OCI-LY7 (cell line): ENCODE data around the gene PPM1A. TPM values are rescaled to one million over a fixed set of nuclear protein-coding genes. Genes with fewer than 3 reads are reported as not detected.

Experiments
- BruUV-seq: library from RNA; stranded (reverse); fragments of 400-500 nt; replicated peaks from 2 replicates; lab custom pipeline; 2021; lab: Mats Ljungman, UMichigan
- CTCF ChIA-PET: fragments of 300-600 bp; sonication (Branson Sonifier 250); formaldehyde crosslinking; loops from one replicate; lab custom pipeline; 2022; ENCODE audit warnings: antibody characterized with exemption; ENCODE audit not compliant: unreplicated experiment; lab: Charles Lee
- POLR2A ChIA-PET: fragments of 300-600 bp; sonication (Branson Sonifier 250); formaldehyde crosslinking; loops from one replicate; lab custom pipeline; 2022; ENCODE audit warnings: antibody characterized with exemption; lab: Charles Lee
- DNase-seq: peaks from one replicate; pipeline ENCODE4 v3.0.0-alpha.2; 2015; ENCODE audit warnings: low spot score
- H2AFZ ChIP-seq: fragments of 200-600 bp; sonication (generic), shearing (Covaris generic); 2 replicates; pipeline ENCODE4 v1.6.1; 2014; ENCODE audit warnings: mild to moderate bottlenecking, antibody characterized with exemption, low read length, moderate library complexity
- H3K27ac ChIP-seq: fragments of 200-600 bp; sonication (generic); 2 replicates; pipeline ENCODE4 v1.5.1; 2014; ENCODE audit warnings: mixed run types, low read depth, mild to moderate bottlenecking, moderate library complexity, low read length, inconsistent platforms; ENCODE audit not compliant: poor library complexity, severe bottlenecking
- H3K36me3 ChIP-seq: fragments of 200-600 bp; sonication (generic); 2 replicates; pipeline ENCODE4 v1.6.1; 2014; ENCODE audit warnings: mild to moderate bottlenecking, antibody characterized with exemption, low read length, moderate library complexity, mixed read lengths; ENCODE audit not compliant: insufficient read depth
- H3K4me1 ChIP-seq: fragments of 200-600 bp; sonication (generic); 2 replicates; pipeline ENCODE4 v1.5.1; 2014; ENCODE audit warnings: mild to moderate bottlenecking, low read length; ENCODE audit not compliant: insufficient read depth, poor library complexity, severe bottlenecking
- H3K4me2 ChIP-seq: fragments of 200-600 bp; sonication (generic); 2 replicates; pipeline ENCODE4 v1.6.1; 2014; ENCODE audit warnings: mild to moderate bottlenecking, low read length
- H3K4me3 ChIP-seq: fragments of 200-600 bp; sonication (generic); 2 replicates; pipeline ENCODE4 v1.5.1; 2014; ENCODE audit warnings: mild to moderate bottlenecking, low read depth, low read length; ENCODE audit not compliant: poor library complexity, severe bottlenecking
- H3K79me2 ChIP-seq: fragments of 200-600 bp; sonication (generic); 2 replicates; pipeline ENCODE4 v1.6.1; 2016; ENCODE audit warnings: low read depth, mild to moderate bottlenecking, low read length, moderate library complexity, mixed read lengths; ENCODE audit not compliant: insufficient read depth
- H3K9me2 ChIP-seq: fragments of 200-600 bp; sonication (generic); 2 replicates; pipeline ENCODE4 v1.6.1; 2016; ENCODE audit warnings: mild to moderate bottlenecking, low read length, mixed read lengths; ENCODE audit not compliant: insufficient read depth
- H3K9me3 ChIP-seq: fragments of 200-600 bp; sonication (generic); 2 replicates; pipeline ENCODE4 v1.6.1; 2014; ENCODE audit warnings: mild to moderate bottlenecking, mixed run types, low read length, mixed read lengths
- H4K20me1 ChIP-seq: fragments of 200-600 bp; sonication (generic); 2 replicates; pipeline ENCODE4 v1.6.1; 2014; ENCODE audit warnings: mild to moderate bottlenecking, antibody characterized with exemption, low read length, moderate library complexity, mixed read lengths; ENCODE audit not compliant: insufficient read depth
- EZH2phosphoT487 ChIP-seq: fragments of 200-600 bp; sonication (generic); IDR thresholded peaks from 2 replicates; pipeline ENCODE4 v1.6.1; 2018; ENCODE audit warnings: low read depth, borderline replicate concordance, mild to moderate bottlenecking, mixed run types, antibody characterized with exemption, low read length, moderate library complexity, mixed read lengths
- intact Hi-C: fragments of 100-400 bp; cut with micrococcal nuclease; formaldehyde crosslinking; loops from one replicate; pipeline ENCODE4 v1.10.0; 2022; ENCODE audit not compliant: unreplicated experiment
- total RNA-seq, 2 experiments: library from RNA; depleted of rRNA in 1 of 2; stranded (reverse); fragments of >200 nt in 1 of 2; shearing (Covaris generic) in 1 of 2; gene quantifications; 2 replicates each; pipeline ENCODE4 v1.2.3, GENCODE V29; 2014 to 2022
- TF ChIP-seq, protein P1 (sequence below): fragments of 200-600 bp; sonication (generic); conservative IDR thresholded peaks from 2 replicates; pipeline ENCODE4 v1.5.1; 2014; ENCODE audit warnings: mild to moderate bottlenecking, antibody characterized with exemption, low read length, moderate library complexity, mixed read lengths

PPM1A gene
- total RNA-seq, 2 experiments from 2014 or later = 25.4 to 75.1 TPM

DNA sequence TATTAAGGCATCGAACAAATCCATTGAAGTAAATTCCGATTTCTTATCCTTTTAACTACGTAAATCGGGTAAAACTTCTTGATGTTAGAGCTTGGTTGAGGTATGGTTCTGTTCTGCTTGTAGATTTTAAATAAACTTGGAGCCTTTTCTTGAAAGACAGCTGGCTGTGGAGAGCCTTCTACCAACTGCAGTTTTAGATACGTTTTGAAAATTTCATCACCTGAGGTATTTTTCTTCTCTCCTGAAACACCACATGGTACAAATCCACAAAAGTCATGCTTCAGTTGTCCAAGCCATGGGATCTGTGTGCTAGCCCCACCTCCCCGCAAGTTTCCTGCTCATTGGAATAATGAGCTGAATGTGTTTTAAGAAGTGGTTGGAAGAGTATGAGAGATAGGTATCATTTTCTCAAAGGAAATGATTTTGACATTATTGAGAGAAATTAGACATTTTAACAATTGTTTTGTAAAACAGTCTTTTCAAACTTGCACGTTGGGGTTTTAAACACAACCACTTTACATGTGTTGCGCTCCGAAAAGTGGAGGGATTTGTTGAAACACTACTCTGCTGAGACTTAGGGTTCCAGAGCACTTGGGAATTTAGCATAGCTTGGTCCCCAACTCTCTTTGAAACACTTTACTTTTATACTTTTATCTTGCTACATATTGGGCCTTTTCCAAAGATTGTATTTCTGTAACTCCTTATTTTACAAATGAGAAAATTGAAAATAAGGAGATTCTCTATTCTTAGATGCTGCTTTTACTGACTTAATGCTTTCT lies 1.4 kb downstream of the PPM1A start:
- H2AFZ ChIP-seq = peak overlapping the region; percentile 0; the same call in 1 of the 2 replicates
- 0 out of 2 replicates have a peak, but pooled peaks cover 7% of the 10 kb centered on the region for H3K9me3 ChIP-seq
- H3K4me3 ChIP-seq = peak overlapping the region; percentile 87
- ChIA-PET CTCF (interaction anchor here (0.7 to 0.9 kb wide), 2 partner anchors 46 to 81 kb away, joined by 3 to 4 read pairs; no protein-coding TSS in a partner anchor), POLR2A (interaction anchor here (0.6 to 8.9 kb wide), 13 partner anchors 10 to 940 kb away, joined by 3 to 115 read pairs (median 5); partner anchors contain the start of gene DHRS7)
- peak; percentile 25 for DNase-seq
- peaks cover 57% of the 10 kb centered on the region for H3K4me1 ChIP-seq
- peak overlapping the region; percentile 92 for H3K4me2 ChIP-seq
- H3K79me2 ChIP-seq = peaks cover 57% of the 10 kb centered on the region
- peaks cover 30% of the 10 kb centered on the region; the same call in 1 of the 2 replicates for H4K20me1 ChIP-seq
- intact Hi-C loops = loop anchor here (5.0 kb wide), 1 partner anchor 312 kb away; no protein-coding TSS in a partner anchor
- no peak for TF ChIP-seq EZH2phosphoT487
- TF ChIP-seq, protein P1, sequence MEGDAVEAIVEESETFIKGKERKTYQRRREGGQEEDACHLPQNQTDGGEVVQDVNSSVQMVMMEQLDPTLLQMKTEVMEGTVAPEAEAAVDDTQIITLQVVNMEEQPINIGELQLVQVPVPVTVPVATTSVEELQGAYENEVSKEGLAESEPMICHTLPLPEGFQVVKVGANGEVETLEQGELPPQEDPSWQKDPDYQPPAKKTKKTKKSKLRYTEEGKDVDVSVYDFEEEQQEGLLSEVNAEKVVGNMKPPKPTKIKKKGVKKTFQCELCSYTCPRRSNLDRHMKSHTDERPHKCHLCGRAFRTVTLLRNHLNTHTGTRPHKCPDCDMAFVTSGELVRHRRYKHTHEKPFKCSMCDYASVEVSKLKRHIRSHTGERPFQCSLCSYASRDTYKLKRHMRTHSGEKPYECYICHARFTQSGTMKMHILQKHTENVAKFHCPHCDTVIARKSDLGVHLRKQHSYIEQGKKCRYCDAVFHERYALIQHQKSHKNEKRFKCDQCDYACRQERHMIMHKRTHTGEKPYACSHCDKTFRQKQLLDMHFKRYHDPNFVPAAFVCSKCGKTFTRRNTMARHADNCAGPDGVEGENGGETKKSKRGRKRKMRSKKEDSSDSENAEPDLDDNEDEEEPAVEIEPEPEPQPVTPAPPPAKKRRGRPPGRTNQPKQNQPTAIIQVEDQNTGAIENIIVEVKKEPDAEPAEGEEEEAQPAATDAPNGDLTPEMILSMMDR = no peak
- H3K9me2 ChIP-seq = no peaks in the 10 kb centered on the region
- peak overlapping the region; percentile 92 for H3K27ac ChIP-seq
- BruUV-seq = no TSS peak
- peaks cover 36% of the 10 kb centered on the region for H3K36me3 ChIP-seq

DNA sequence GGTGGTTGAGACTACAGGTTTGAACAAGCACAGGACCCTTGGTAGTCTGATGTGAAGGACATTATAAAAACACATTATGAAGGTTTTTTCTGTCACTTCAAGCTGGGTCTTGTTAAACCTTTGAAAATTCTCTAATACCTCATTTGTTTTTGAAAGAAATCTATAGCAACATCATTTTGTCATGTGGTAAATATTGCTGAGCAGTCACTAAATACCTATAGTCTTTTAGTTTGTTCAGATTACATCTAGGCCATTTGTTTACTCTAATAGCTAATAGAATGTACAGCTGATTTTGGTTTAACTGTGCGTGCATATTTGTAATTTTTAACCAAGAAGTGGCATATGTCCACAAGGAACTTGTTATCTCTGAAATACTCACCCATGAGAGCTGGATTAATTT lies 2.9 kb downstream of the PPM1A start:
- no peak for TF ChIP-seq EZH2phosphoT487
- TF ChIP-seq, protein P1 = no peak
- Histone ChIP-seq H3K9me3 (0 out of 2 replicates have a peak, but pooled peaks cover 7% of the 10 kb centered on the region), H3K79me2 (peaks cover 71% of the 10 kb centered on the region), H3K4me1 (peaks cover 48% of the 10 kb centered on the region), H3K36me3 (peaks cover 50% of the 10 kb centered on the region), H3K4me3 (peak overlapping the region; percentile 87), H3K9me2 (no peaks in the 10 kb centered on the region), H2AFZ (no peak overlapping the region), H4K20me1 (peaks cover 30% of the 10 kb centered on the region; the same call in 1 of the 2 replicates), H3K4me2 (peak overlapping the region; percentile 92), H3K27ac (peak overlapping the region; percentile 92)
- intact Hi-C loops = loop anchor here (5.0 kb wide), 1 partner anchor 310 kb away; no protein-coding TSS in a partner anchor
- BruUV-seq = TSS peak; percentile 39
- CTCF ChIA-PET = interaction anchor here (0.8 kb wide), 1 partner anchor 76 kb away, joined by 3 read pairs; no protein-coding TSS in a partner anchor
- POLR2A ChIA-PET = interaction anchor here (0.6 to 8.9 kb wide), 9 partner anchors 9 to 576 kb away, joined by 3 to 115 read pairs (median 7); no protein-coding TSS in a partner anchor
- no peak for DNase-seq
